Astrocyte (in vitro differentiated cells and primary cell): Measurements from ENCODE around the gene MMP1. TPM values are rescaled to one million over a fixed set of nuclear protein-coding genes. Genes with fewer than 3 reads are reported as not detected.

Experiments used
- DNase-seq: peaks from one replicate; pipeline ENCODE4 v3.0.0-alpha.2; 2010; ENCODE audit warnings: low read depth
- FAIRE-seq: peaks from 2 replicates; lab custom pipeline; 2011; peaks lifted over from hg19 to GRCh38; lab: Jason Lieb, UNC
- H2AFZ ChIP-seq: 2 replicates; pipeline ENCODE4 v1.6.0; 2012; ENCODE audit warnings: low read depth, low read length, inconsistent platforms
- H3K27ac ChIP-seq: 2 replicates; pipeline ENCODE4 v1.5.1; 2011; ENCODE audit warnings: low read depth, low read length, inconsistent platforms
- H3K27me3 ChIP-seq: 2 replicates; pipeline ENCODE4 v1.6.0; 2011; ENCODE audit warnings: low read length, inconsistent platforms; ENCODE audit not compliant: insufficient read depth
- H3K36me3 ChIP-seq: 2 replicates; pipeline ENCODE4 v1.5.1; 2011; ENCODE audit warnings: low read length, inconsistent platforms; ENCODE audit not compliant: insufficient read depth
- H3K4me1 ChIP-seq: 2 replicates; pipeline ENCODE4 v1.5.1; 2011; ENCODE audit warnings: low read length, inconsistent platforms; ENCODE audit not compliant: insufficient read depth
- H3K4me2 ChIP-seq: 2 replicates; pipeline ENCODE4 v1.6.0; 2012; ENCODE audit warnings: low read length, inconsistent platforms
- H3K4me3 ChIP-seq: 2 replicates; pipeline ENCODE4 v1.5.1; 2011; ENCODE audit warnings: low read depth, mild to moderate bottlenecking, low read length, inconsistent platforms; ENCODE audit not compliant: insufficient read depth
- H3K79me2 ChIP-seq: 2 replicates; pipeline ENCODE4 v1.6.0; 2012; ENCODE audit warnings: mild to moderate bottlenecking, low read length, inconsistent platforms; ENCODE audit not compliant: insufficient read depth
- H3K9ac ChIP-seq: 2 replicates; pipeline ENCODE4 v1.6.0; 2012; ENCODE audit warnings: mild to moderate bottlenecking, low read length, inconsistent platforms
- H3K9me3 ChIP-seq: 2 replicates; pipeline ENCODE4 v1.5.1; 2012; ENCODE audit warnings: low read depth, mild to moderate bottlenecking, low read length, inconsistent platforms; ENCODE audit not compliant: insufficient read depth
- H4K20me1 ChIP-seq: 2 replicates; pipeline ENCODE4 v1.6.0; 2012; ENCODE audit warnings: low read length, inconsistent platforms; ENCODE audit not compliant: insufficient read depth
- H3K27ac Mint-ChIP-seq: one replicate; pipeline ENCODE4 v1.8.0; 2021; ENCODE audit warnings: mild to moderate bottlenecking, mixed read lengths; ENCODE audit not compliant: unreplicated experiment
- H3K27me3 Mint-ChIP-seq: one replicate; pipeline ENCODE4 v1.8.0; 2021; ENCODE audit warnings: low read depth, mixed read lengths; ENCODE audit not compliant: unreplicated experiment
- H3K36me3 Mint-ChIP-seq: one replicate; pipeline ENCODE4 v1.8.0; 2021; ENCODE audit warnings: low read depth, mixed read lengths; ENCODE audit not compliant: unreplicated experiment
- H3K4me1 Mint-ChIP-seq: one replicate; pipeline ENCODE4 v1.8.0; 2021; ENCODE audit warnings: low read depth, mixed read lengths; ENCODE audit not compliant: unreplicated experiment
- H3K4me3 Mint-ChIP-seq: one replicate; pipeline ENCODE4 v1.8.0; 2021; ENCODE audit warnings: mild to moderate bottlenecking, moderate library complexity, mixed read lengths; ENCODE audit not compliant: unreplicated experiment
- H3K9me3 Mint-ChIP-seq: one replicate; pipeline ENCODE4 v1.8.0; 2021; ENCODE audit warnings: mild to moderate bottlenecking, mixed read lengths; ENCODE audit not compliant: unreplicated experiment
- CTCF ChIP-seq: IDR thresholded peaks from 2 replicates; pipeline ENCODE4 v1.5.1; 2011; ENCODE audit warnings: low read depth, mild to moderate bottlenecking, inconsistent platforms, low read length, moderate library complexity; ENCODE audit not compliant: insufficient read depth
- EZH2 ChIP-seq: IDR thresholded peaks from 2 replicates; pipeline ENCODE4 v1.6.1; 2012; ENCODE audit warnings: mild to moderate bottlenecking, low read length, inconsistent platforms; ENCODE audit not compliant: insufficient read depth
- total RNA-seq: library from RNA; stranded (reverse); gene quantifications from 2 replicates; pipeline ENCODE4 v1.2.1, GENCODE V29; 2021

Gene MMP1
- total RNA-seq, 1 donor from 2014 or later: 0.64 TPM

GRCh38 chr11:102767800-102768199 lies 30.2 kb downstream of the MMP1 start:
- no peaks in the 10 kb centered on the region for H3K9me3 Mint-ChIP-seq
- H3K4me3 ChIP-seq: no peak overlapping the region
- no peaks in the 10 kb centered on the region for H3K79me2 ChIP-seq
- peaks cover 15% of the 10 kb centered on the region for H3K4me1 ChIP-seq
- H3K27ac ChIP-seq: no peak overlapping the region
- no peaks in the 10 kb centered on the region for H3K36me3 ChIP-seq
- no peak overlapping the region for H2AFZ ChIP-seq
- H3K27me3 Mint-ChIP-seq: no peaks in the 10 kb centered on the region
- H4K20me1 ChIP-seq: no peaks in the 10 kb centered on the region
- FAIRE-seq (no peak), DNase-seq (no peak)
- no peaks in the 10 kb centered on the region for H3K27me3 ChIP-seq
- H3K27ac Mint-ChIP-seq: no peak overlapping the region
- H3K4me2 ChIP-seq: no peak overlapping the region
- H3K4me3 Mint-ChIP-seq: no peak overlapping the region
- H3K9ac ChIP-seq: no peak overlapping the region
- H3K36me3 Mint-ChIP-seq: no peaks in the 10 kb centered on the region
- no peak for TF ChIP-seq CTCF
- no peak for TF ChIP-seq EZH2
- H3K4me1 Mint-ChIP-seq: peaks cover 23% of the 10 kb centered on the region
- H3K9me3 ChIP-seq: no peaks in the 10 kb centered on the region

- H3K27me3 Mint-ChIP-seq: no peaks in the 10 kb centered on the region
- DNase-seq: no peak
- peak; percentile 47 for FAIRE-seq
- Histone ChIP-seq H3K4me3 (no peak overlapping the region), H3K9ac (no peak overlapping the region), H3K27ac (no peak overlapping the region), H3K4me2 (peak overlapping the region; percentile 63), H4K20me1 (no peaks in the 10 kb centered on the region), H3K4me1 (peaks cover 31% of the 10 kb centered on the region), H3K9me3 (no peaks in the 10 kb centered on the region), H3K79me2 (no peaks in the 10 kb centered on the region), H3K27me3 (no peaks in the 10 kb centered on the region), H2AFZ (no peak overlapping the region), H3K36me3 (no peaks in the 10 kb centered on the region)
- peak overlapping the region; percentile 70 for H3K27ac Mint-ChIP-seq
- H3K4me1 Mint-ChIP-seq: peaks cover 47% of the 10 kb centered on the region
- no peaks in the 10 kb centered on the region for H3K9me3 Mint-ChIP-seq
- H3K36me3 Mint-ChIP-seq: no peaks in the 10 kb centered on the region
- no peak for TF ChIP-seq EZH2
- TF ChIP-seq CTCF: no peak
- peak overlapping the region; percentile 57 for H3K4me3 Mint-ChIP-seq
These were observed 34.5 kb downstream of the MMP1 start for GRCh38 chr11:102763440-102763839.

DNA sequence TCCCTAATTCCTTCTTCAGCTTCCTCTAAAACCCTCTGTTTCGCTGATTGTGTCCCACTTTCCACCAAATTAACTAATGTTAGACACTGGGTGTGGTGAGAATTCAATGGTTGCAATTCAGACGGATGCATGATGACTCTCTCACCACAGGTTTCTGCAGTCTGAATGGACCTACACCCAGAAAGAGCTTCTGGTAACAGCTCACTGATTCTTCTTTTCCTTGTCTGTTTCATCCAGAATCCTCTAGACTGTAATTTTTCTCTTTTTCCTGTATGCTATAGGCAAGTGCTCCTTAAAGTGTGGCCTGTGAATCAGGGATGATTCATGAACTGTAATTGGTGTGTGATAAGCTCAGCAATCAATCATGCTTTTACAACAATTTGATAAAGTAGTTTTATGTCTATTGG lies 35.6 kb downstream of the MMP1 start:
- Histone ChIP-seq H3K4me2 (peak overlapping the region; percentile 63), H3K27me3 (no peaks in the 10 kb centered on the region), H3K4me1 (peaks cover 31% of the 10 kb centered on the region), H4K20me1 (no peaks in the 10 kb centered on the region), H3K27ac (peak overlapping the region; percentile 55), H2AFZ (peak overlapping the region; percentile 21), H3K9me3 (no peaks in the 10 kb centered on the region), H3K79me2 (no peaks in the 10 kb centered on the region), H3K9ac (peak overlapping the region; percentile 46), H3K36me3 (no peaks in the 10 kb centered on the region), H3K4me3 (no peak overlapping the region)
- Mint-ChIP-seq H3K9me3 (no peaks in the 10 kb centered on the region), H3K27me3 (no peaks in the 10 kb centered on the region), H3K4me3 (peak overlapping the region; percentile 61), H3K36me3 (no peaks in the 10 kb centered on the region), H3K4me1 (peaks cover 47% of the 10 kb centered on the region), H3K27ac (peak overlapping the region; percentile 88)
- FAIRE-seq (peak; percentile 20), DNase-seq (peak; percentile 82)
- TF ChIP-seq CTCF (no peak), EZH2 (no peak)
